ENCODE results near the gene PCGF2. TPM values are rescaled to one million over a fixed set of nuclear protein-coding genes. Genes with fewer than 3 reads are reported as not detected.

PCGF2 gene
- total RNA-seq, 1 donor from 2014 or later: 56.1 TPM

GRCh38 chr17:38709104-38709820 is 38.9 kb downstream of the PCGF2 start:
- H3K9me3 Mint-ChIP-seq (ENCODE audit: low read depth): no peaks in the 10 kb centered on the region
- no peak for TF ChIP-seq CTCF (IDR thresholded peaks at IDR 0.05)
- peaks cover 24% of the 10 kb centered on the region for H3K4me1 Mint-ChIP-seq (ENCODE audit: low read depth)
- no peaks in the 10 kb centered on the region for H3K27me3 Mint-ChIP-seq (ENCODE audit: low read depth)
- peaks cover 19% of the 10 kb centered on the region for H3K36me3 Mint-ChIP-seq (ENCODE audit: low read depth)
- no peak overlapping the region for H3K4me3 Mint-ChIP-seq (ENCODE audit: unreplicated experiment)
- H3K27ac Mint-ChIP-seq (ENCODE audit: unreplicated experiment): no peak overlapping the region
- DNase-seq (ENCODE audit: low spot score): no peak

DNA sequence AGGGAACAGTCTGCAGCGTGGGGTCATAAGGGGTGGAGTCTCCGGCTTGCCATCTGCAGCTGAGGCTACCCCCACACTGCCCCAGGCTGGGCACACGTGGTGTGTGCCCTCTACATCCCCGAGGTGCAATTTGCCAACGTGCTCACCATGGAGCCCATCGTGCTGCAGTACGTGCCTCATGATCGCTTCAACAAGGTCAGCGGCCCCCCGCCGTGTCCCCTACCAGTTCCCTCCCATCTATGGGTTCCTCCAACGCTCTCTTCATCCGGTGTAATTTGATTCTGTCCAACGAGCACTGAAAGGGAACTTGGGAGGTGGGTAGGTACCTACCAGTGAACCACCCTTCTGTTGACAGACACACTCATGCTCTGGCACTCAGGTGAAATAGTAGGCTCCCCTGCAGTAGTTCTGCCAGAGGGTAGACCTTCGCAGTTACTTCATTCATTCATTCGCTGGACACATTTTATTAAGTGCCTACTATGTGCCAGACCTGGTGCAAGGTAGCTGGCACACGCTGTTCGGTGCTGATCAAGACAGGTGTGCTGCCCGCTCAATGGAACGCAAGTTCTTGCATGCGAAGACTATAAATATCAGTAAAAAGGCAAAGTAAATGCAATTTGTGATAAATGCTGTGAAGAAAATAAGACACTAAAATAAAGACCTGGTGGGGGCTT is 40.3 kb downstream of the PCGF2 start:
- Mint-ChIP-seq H3K4me1 (ENCODE audit: low read depth) (peaks cover 36% of the 10 kb centered on the region), H3K9me3 (ENCODE audit: low read depth) (no peaks in the 10 kb centered on the region), H3K27me3 (ENCODE audit: low read depth) (no peaks in the 10 kb centered on the region), H3K4me3 (ENCODE audit: unreplicated experiment) (no peak overlapping the region), H3K27ac (ENCODE audit: unreplicated experiment) (no peak overlapping the region), H3K36me3 (ENCODE audit: low read depth) (peaks cover 14% of the 10 kb centered on the region)
- no peak for DNase-seq (ENCODE audit: low spot score)
- TF ChIP-seq CTCF (IDR thresholded peaks at IDR 0.05): no peak

DNA sequence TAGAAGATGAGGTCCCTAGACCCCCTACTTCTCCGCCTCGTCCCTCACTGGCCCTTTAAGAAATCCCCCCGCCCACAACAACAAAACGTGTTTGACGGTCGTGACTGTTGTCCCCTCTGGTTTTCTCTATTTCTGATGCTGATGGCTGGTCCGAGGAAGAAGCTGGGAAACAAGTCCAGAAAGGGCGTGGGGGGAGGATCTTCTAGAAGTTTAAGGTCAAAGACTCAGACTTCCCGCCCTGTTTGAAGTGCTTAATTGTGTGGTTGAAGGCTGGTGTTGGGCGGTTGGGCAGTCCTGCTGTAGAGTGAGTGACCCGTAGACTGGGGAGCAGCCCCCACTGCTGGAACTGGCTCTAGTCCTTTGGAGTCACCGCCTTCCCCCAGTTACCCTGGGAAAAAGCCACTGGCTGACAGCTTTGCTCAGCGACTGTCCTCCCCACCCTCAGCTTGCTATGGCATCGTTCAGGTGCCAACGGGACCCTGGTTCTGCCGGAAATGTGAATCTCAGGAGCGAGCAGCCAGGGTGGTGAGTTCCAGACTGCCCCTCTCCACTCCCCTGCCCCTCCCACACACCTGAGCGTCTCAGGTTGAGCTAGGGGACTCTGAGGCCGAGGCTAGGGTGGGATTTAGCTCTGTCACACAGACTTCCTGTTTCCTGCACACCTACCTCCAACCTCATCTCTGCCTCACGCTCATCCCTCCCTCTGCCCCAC is 41.5 kb downstream of the PCGF2 start:
- DNase-seq (ENCODE audit: low spot score): no peak
- H3K27ac Mint-ChIP-seq (ENCODE audit: unreplicated experiment): peak overlapping the region; percentile 53
- no peaks in the 10 kb centered on the region for H3K27me3 Mint-ChIP-seq (ENCODE audit: low read depth)

DNA sequence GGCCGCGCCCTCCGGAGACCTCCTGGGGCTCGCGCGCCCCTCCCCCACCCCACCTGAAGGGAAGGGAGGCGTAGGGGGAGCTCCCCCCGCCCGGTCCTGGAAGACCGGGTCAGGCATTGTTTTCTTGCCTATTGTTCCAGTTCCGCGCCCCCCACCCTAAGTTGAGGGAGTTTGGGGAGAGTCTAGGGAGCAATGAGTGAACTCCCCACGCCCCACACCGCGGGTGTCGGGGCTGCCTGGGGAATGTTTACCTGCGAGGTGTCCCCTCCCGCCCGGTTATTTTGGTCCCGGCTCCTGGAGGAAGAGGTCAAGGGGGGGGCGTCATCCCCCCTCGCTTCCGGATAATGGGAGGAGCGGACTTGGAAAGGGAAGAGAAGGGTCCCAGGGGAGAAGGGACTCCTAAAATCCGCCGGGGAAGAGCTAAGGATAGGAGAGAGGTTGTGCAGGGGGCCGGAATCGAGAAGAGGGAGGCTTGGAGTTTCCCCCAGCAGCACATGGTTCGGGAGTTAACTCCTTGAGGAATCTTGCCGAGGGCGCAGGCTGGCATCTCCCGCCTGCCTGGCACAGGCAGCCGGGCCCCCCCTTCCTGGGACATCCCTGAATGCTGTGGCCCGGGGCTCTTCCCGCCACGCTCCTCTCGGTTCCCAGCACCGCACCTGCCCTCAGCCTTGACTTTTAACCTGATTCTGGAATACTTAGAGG is 42.2 kb downstream of the PCGF2 start:
- no peaks in the 10 kb centered on the region for H3K9me3 Mint-ChIP-seq (ENCODE audit: low read depth)
- no peak for DNase-seq (ENCODE audit: low spot score)
- H3K27ac Mint-ChIP-seq (ENCODE audit: unreplicated experiment): peak overlapping the region; percentile 53
- H3K4me3 Mint-ChIP-seq (ENCODE audit: unreplicated experiment): peak overlapping the region; percentile 87
- TF ChIP-seq CTCF (IDR thresholded peaks at IDR 0.05): no peak
- peaks cover 7% of the 10 kb centered on the region for H3K36me3 Mint-ChIP-seq (ENCODE audit: low read depth)
- H3K4me1 Mint-ChIP-seq (ENCODE audit: low read depth): peaks cover 50% of the 10 kb centered on the region
- no peaks in the 10 kb centered on the region for H3K27me3 Mint-ChIP-seq (ENCODE audit: low read depth)

More for the DNA sequence above, 41.5 kb downstream of the PCGF2 start:
- no peaks in the 10 kb centered on the region for H3K9me3 Mint-ChIP-seq (ENCODE audit: low read depth)
- H3K4me3 Mint-ChIP-seq (ENCODE audit: unreplicated experiment): peak overlapping the region; percentile 87
- TF ChIP-seq CTCF (IDR thresholded peaks at IDR 0.05): no peak
- H3K36me3 Mint-ChIP-seq (ENCODE audit: low read depth): peaks cover 13% of the 10 kb centered on the region
- peaks cover 43% of the 10 kb centered on the region for H3K4me1 Mint-ChIP-seq (ENCODE audit: low read depth)

DNA sequence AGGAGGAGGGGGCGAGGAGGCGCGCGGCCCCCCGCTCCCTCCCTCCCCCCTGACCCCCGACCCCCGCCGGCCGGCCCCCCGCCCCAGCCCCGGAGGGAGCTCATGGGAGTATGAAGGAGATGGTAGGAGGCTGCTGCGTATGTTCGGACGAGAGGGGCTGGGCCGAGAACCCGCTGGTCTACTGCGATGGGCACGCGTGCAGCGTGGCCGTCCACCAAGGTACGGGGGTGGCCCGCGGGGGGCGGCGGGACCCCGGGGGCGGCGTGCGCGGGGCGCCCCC is 42.7 kb downstream of the PCGF2 start:
- peak overlapping the region; percentile 87 for H3K4me3 Mint-ChIP-seq (ENCODE audit: unreplicated experiment)
- peaks cover 6% of the 10 kb centered on the region for H3K36me3 Mint-ChIP-seq (ENCODE audit: low read depth)
- no peak for DNase-seq (ENCODE audit: low spot score)
- TF ChIP-seq CTCF (IDR thresholded peaks at IDR 0.05): no peak
- H3K27me3 Mint-ChIP-seq (ENCODE audit: low read depth): no peaks in the 10 kb centered on the region
- peaks cover 50% of the 10 kb centered on the region for H3K4me1 Mint-ChIP-seq (ENCODE audit: low read depth)
- H3K27ac Mint-ChIP-seq (ENCODE audit: unreplicated experiment): no peak overlapping the region
- no peaks in the 10 kb centered on the region for H3K9me3 Mint-ChIP-seq (ENCODE audit: low read depth)

Data from chondrocyte (in vitro differentiated cells).